Right lobe of liver (tissue), 4 donors: ENCODE data around the gene CST4.
"Not testable (repeated sequence)": the region's sequence is repeated elsewhere in the genome, so short reads cannot be mapped to it uniquely, and the experiment has no call there.

Source experiments
- CTCF ChIP-seq, 4 donors: fragments of 200-600 bp in 3 of 4; fragments of 450-650 bp in 1 of 4; IDR thresholded peaks; one replicate each; pipeline versions ENCODE4 v1.5.1 to v1.8.0; 2016 to 2022; ENCODE audit warnings: antibody characterized with exemption in 4 of 4, mild to moderate bottlenecking in 2 of 4
- POLR2A ChIP-seq: fragments of 450-650 bp; IDR thresholded peaks from one replicate; pipeline ENCODE4 v1.6.1; 2017; ENCODE audit warnings: antibody characterized with exemption, mild to moderate bottlenecking
- donor health status: DM: no; HTN: no; CAD: no.
- donor health status: DM: no; HTN: no; CAD: no.
- donor health status: DM: no; HTN: yes; CAD: no.

- TF ChIP-seq CTCF (IDR thresholded peaks at IDR 0.05); POLR2A: not testable (repeated sequence)
These were observed 30.5 kb upstream of the CST4 start for GRCh38 chr20:23719351-23719750.
